Measurements from ENCODE around the gene KIAA1549. TPM values are rescaled to one million over a fixed set of nuclear protein-coding genes. Genes with fewer than 3 reads are reported as not detected.

KIAA1549 gene
- total RNA-seq, 1 experiment from 2014 or later: 14.1 TPM

- H3K27me3 ChIP-seq (ENCODE audit: control insufficient read depth, insufficient read depth, low read length): no peaks in the 10 kb centered on the region
- DNase-seq (ENCODE audit: low read depth, low spot score) (peak; percentile 66), ATAC-seq (peak; percentile 97)
- no peaks in the 10 kb centered on the region for H3K4me1 ChIP-seq (ENCODE audit: control insufficient read depth, insufficient read depth, low read length)
- H3K27ac ChIP-seq (ENCODE audit: low read length): no peak overlapping the region
- intact Hi-C loops (cut with micrococcal nuclease; ENCODE audit: unreplicated experiment) (loop anchor here (5.0 to 10.0 kb wide), 2 partner anchors 110 to 132 kb away; no protein-coding TSS in a partner anchor), in situ Hi-C loops (cut with HindIII; ENCODE audit: low pct_unique_long_range_greater_than_20kb, low sequenced_read_pairs) (no loop called here)
- no peak overlapping the region for H3K4me3 ChIP-seq (ENCODE audit: low read depth in 2 of 2, low read length in 2 of 2)
- H3K36me3 ChIP-seq (ENCODE audit: control insufficient read depth, insufficient read depth, low read length): peaks cover 10% of the 10 kb centered on the region; the same call in 1 of the 2 replicates
- ChIA-PET CTCF (interaction anchor here (0.6 to 1.5 kb wide), 8 partner anchors 8 to 219 kb away, joined by 3 to 6 read pairs (median 4); partner anchors contain the start of genes ATP6V0A4 and TMEM213), POLR2A (interaction anchor here (0.7 kb wide), 2 partner anchors 17 to 68 kb away, joined by 4 to 11 read pairs; no protein-coding TSS in a partner anchor)
- BruUV-seq (replicated peaks): no TSS peak
- no peaks in the 10 kb centered on the region for H3K9me3 ChIP-seq (ENCODE audit: control insufficient read depth, insufficient read depth, low read depth, low read length)
- TF ChIP-seq, protein P1, sequence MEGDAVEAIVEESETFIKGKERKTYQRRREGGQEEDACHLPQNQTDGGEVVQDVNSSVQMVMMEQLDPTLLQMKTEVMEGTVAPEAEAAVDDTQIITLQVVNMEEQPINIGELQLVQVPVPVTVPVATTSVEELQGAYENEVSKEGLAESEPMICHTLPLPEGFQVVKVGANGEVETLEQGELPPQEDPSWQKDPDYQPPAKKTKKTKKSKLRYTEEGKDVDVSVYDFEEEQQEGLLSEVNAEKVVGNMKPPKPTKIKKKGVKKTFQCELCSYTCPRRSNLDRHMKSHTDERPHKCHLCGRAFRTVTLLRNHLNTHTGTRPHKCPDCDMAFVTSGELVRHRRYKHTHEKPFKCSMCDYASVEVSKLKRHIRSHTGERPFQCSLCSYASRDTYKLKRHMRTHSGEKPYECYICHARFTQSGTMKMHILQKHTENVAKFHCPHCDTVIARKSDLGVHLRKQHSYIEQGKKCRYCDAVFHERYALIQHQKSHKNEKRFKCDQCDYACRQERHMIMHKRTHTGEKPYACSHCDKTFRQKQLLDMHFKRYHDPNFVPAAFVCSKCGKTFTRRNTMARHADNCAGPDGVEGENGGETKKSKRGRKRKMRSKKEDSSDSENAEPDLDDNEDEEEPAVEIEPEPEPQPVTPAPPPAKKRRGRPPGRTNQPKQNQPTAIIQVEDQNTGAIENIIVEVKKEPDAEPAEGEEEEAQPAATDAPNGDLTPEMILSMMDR (IDR thresholded peaks at IDR 0.05): peak; percentile 88
- TF ChIP-seq SIN3A (IDR thresholded peaks at IDR 0.05; ENCODE audit: borderline replicate concordance, insufficient read depth, low read depth, low read length): no peak
Observed at GRCh38 chr7:139016931-139017511, 35.8 kb upstream of the KIAA1549 start.

DNA sequence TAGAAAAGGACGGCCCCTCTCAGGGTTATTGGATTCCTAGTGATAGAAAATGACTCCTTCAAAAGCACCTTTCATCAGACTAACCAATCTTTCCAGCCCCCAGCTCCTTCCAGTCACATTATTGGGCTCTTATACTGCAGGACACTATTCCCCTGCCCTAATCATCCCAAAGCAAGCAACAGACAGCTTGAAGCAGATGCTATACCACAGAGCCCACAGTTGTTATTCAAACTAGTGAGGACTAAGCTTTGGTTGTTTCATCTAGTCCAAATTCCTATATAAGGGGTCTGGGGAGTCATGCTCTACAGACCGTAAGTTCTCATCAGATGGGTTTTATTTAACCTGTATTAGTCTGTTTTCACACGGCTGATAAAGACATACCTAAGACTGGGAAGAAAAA is 30.2 kb upstream of the KIAA1549 start:
- H3K27me3 ChIP-seq (ENCODE audit: control insufficient read depth, insufficient read depth, low read length): no peaks in the 10 kb centered on the region
- POLR2A ChIA-PET: no interaction called here
- intact Hi-C loops (cut with micrococcal nuclease; ENCODE audit: unreplicated experiment) (loop anchor here (10.0 kb wide), 1 partner anchor 127 kb away; no protein-coding TSS in a partner anchor), in situ Hi-C loops (cut with HindIII; ENCODE audit: low pct_unique_long_range_greater_than_20kb, low sequenced_read_pairs) (no loop called here)
- DNase-seq (ENCODE audit: low read depth, low spot score): no peak
- no peaks in the 10 kb centered on the region for H3K9me3 ChIP-seq (ENCODE audit: control insufficient read depth, insufficient read depth, low read depth, low read length)
- H3K4me1 ChIP-seq (ENCODE audit: control insufficient read depth, insufficient read depth, low read length): no peaks in the 10 kb centered on the region
- H3K36me3 ChIP-seq (ENCODE audit: control insufficient read depth, insufficient read depth, low read length): no peaks in the 10 kb centered on the region
- H3K27ac ChIP-seq (ENCODE audit: low read length): no peak overlapping the region
- BruUV-seq (replicated peaks): no TSS peak
- TF ChIP-seq REST (IDR thresholded peaks at IDR 0.05; ENCODE audit: insufficient read depth in 1 of 2, low read depth in 2 of 2, low read length in 1 of 2): no peak
- no peak for TF ChIP-seq SIN3A (IDR thresholded peaks at IDR 0.05; ENCODE audit: borderline replicate concordance, insufficient read depth, low read depth, low read length)
- TF ChIP-seq TCF7L2 (IDR thresholded peaks at IDR 0.05; ENCODE audit: low read depth, low read length): no peak
- TF ChIP-seq, protein P1 (IDR thresholded peaks at IDR 0.05): no peak
- no peak for TF ChIP-seq POLR2AphosphoS5 (IDR thresholded peaks at IDR 0.05; ENCODE audit: low read depth, low read length)
- CTCF ChIA-PET: no interaction called here
- ATAC-seq: no peak
- no peak overlapping the region for H3K4me3 ChIP-seq (ENCODE audit: low read depth in 2 of 2, low read length in 2 of 2)
